Liver (tissue), 3 donors: ENCODE measurements around the gene MPP1.

Experiments used
- ATF3 ChIP-seq: IDR thresholded peaks from 2 replicates; pipeline ENCODE4 v1.6.1; 2016; ENCODE audit warnings: antibody characterized with exemption
- CTCF ChIP-seq: fragments of 150-350 bp; IDR thresholded peaks from 2 replicates; pipeline ENCODE4 v1.5.1; 2017; ENCODE audit warnings: improper control_type of control experiment, low read depth, low read length; ENCODE audit not compliant: missing input control
- EGR1 ChIP-seq, 2 donors: IDR thresholded peaks; 2 replicates each; pipeline ENCODE4 v1.6.1; 2016 to 2018; ENCODE audit warnings: antibody characterized with exemption in 2 of 2, low read depth in 2 of 2
- FOXA1 ChIP-seq: IDR thresholded peaks from 2 replicates; pipeline ENCODE4 v1.6.1; 2016; ENCODE audit warnings: antibody characterized with exemption
- FOXA2 ChIP-seq: IDR thresholded peaks from 2 replicates; pipeline ENCODE4 v1.6.1; 2016; ENCODE audit warnings: antibody characterized with exemption
- GABPA ChIP-seq, 2 donors: IDR thresholded peaks in 1 of 2; conservative IDR thresholded peaks in 1 of 2; 2 replicates each; pipeline ENCODE4 v1.6.1; 2016; ENCODE audit warnings: antibody characterized with exemption in 2 of 2, mild to moderate bottlenecking in 1 of 2, moderate library complexity in 1 of 2
- MAX ChIP-seq: IDR thresholded peaks from 2 replicates; pipeline ENCODE4 v1.6.1; 2016; ENCODE audit warnings: antibody characterized with exemption
- RAD21 ChIP-seq, 2 donors: IDR thresholded peaks; 2 replicates each; pipeline ENCODE4 v1.6.1; 2016; ENCODE audit warnings: antibody characterized with exemption in 2 of 2, mild to moderate bottlenecking in 2 of 2
- REST ChIP-seq: IDR thresholded peaks from 2 replicates; pipeline ENCODE4 v1.6.1; 2016; ENCODE audit warnings: antibody characterized with exemption, mild to moderate bottlenecking
- SP1 ChIP-seq: IDR thresholded peaks from 2 replicates; pipeline ENCODE4 v1.6.1; 2018; ENCODE audit warnings: antibody characterized with exemption, mild to moderate bottlenecking
- TAF1 ChIP-seq: conservative IDR thresholded peaks from 2 replicates; pipeline ENCODE4 v1.6.1; 2016; ENCODE audit warnings: antibody characterized with exemption, mild to moderate bottlenecking
- donor health status: healthy.
- donor health status: healthy.

GRCh38 chrX:154750301-154751202 lies 54.7 kb downstream of the MPP1 start, which contains the start of gene GAB3:
- TF ChIP-seq CTCF (no peak), EGR1 (IDR thresholded peaks at IDR 0.05; ENCODE audit: low read depth in 2 of 2) (no peak), RAD21 (IDR thresholded peaks at IDR 0.05) (no peak), GABPA (IDR thresholded peaks at IDR 0.05 in 1 of 2, conservative IDR thresholded peaks at IDR 0.05 in 1 of 2) (no peak), ATF3 (no peak), SP1 (no peak), FOXA2 (no peak), REST (no peak), TAF1 (no peak), FOXA1 (no peak), MAX (no peak)
